Ascending aorta (tissue), 2 donors: ENCODE results near the gene CRCP. TPM values are rescaled to one million over a fixed set of nuclear protein-coding genes. Genes with fewer than 3 reads are reported as not detected.

Source experiments
- DNase-seq, 2 donors: peaks; one replicate each; pipeline ENCODE4 v3.0.0-alpha.2; 2019; ENCODE audit warnings: low spot score in 2 of 2
- H3K27ac ChIP-seq, 2 donors: fragments of 200-600 bp; sonication (generic); one replicate each; pipeline ENCODE4 v1.5.1; 2016 to 2017; ENCODE audit warnings: mild to moderate bottlenecking in 1 of 2
- H3K27me3 ChIP-seq: fragments of 200-600 bp; sonication (generic); one replicate; pipeline ENCODE4 v1.5.1; 2017
- H3K36me3 ChIP-seq, 2 donors: fragments of 200-600 bp; sonication (generic); one replicate each; pipeline ENCODE4 v1.5.1; 2016
- H3K4me1 ChIP-seq, 2 donors: fragments of 200-600 bp; sonication (generic); one replicate each; pipeline ENCODE4 v1.5.1; 2016 to 2017; ENCODE audit warnings: mild to moderate bottlenecking in 1 of 2
- H3K4me3 ChIP-seq, 2 donors: fragments of 200-600 bp; sonication (generic); one replicate each; pipeline ENCODE4 v1.5.1; 2016 to 2017; ENCODE audit warnings: mild to moderate bottlenecking in 1 of 2
- H3K9me3 ChIP-seq, 2 donors: fragments of 200-600 bp; sonication (generic); one replicate each; pipeline ENCODE4 v1.5.1; 2016
- CTCF ChIP-seq, 3 experiments: fragments of 200-600 bp in 2 of 3; fragments of 450-650 bp in 1 of 3; sonication (generic) in 2 of 3; IDR thresholded peaks; one replicate each; pipeline ENCODE4 v1.5.1; 2016 to 2019; ENCODE audit warnings: antibody characterized with exemption in 3 of 3, mild to moderate bottlenecking in 1 of 3, moderate library complexity in 1 of 3
- intact Hi-C: fragments of 100-400 bp; cut with DNase I; formaldehyde crosslinking; loops from one replicate; pipeline ENCODE4 v1.15.1; 2023
- total RNA-seq: library from RNA; depleted of rRNA; stranded (reverse); fragments of >200 nt; gene quantifications from one replicate; pipeline ENCODE4 v1.1.0, GENCODE V29; 2016

Gene CRCP
- total RNA-seq, 1 donor from 2014 or later = 129 TPM

- TF ChIP-seq CTCF (IDR thresholded peaks at IDR 0.05) = no peak
- no peaks in the 10 kb centered on the region for H3K36me3 ChIP-seq
These were observed 71.1 kb downstream of the CRCP start for GRCh38 chr7:66185680-66186187.

GRCh38 chr7:66186991-66187390 is 72.3 kb downstream of the CRCP start:
- Histone ChIP-seq H3K4me1 (no peaks in the 10 kb centered on the region), H3K27me3 (no peaks in the 10 kb centered on the region), H3K27ac (no peak overlapping the region), H3K36me3 (no peaks in the 10 kb centered on the region), H3K4me3 (no peak overlapping the region), H3K9me3 (no peaks in the 10 kb centered on the region)
- intact Hi-C loops = no loop called here
- no peak for DNase-seq
- TF ChIP-seq CTCF (IDR thresholded peaks at IDR 0.05) = no peak

More at GRCh38 chr7:66185680-66186187, 71.1 kb downstream of the CRCP start:
- H3K9me3 ChIP-seq = no peaks in the 10 kb centered on the region
- intact Hi-C loops = no loop called here
- no peaks in the 10 kb centered on the region for H3K27me3 ChIP-seq
- no peak overlapping the region for H3K4me3 ChIP-seq
- DNase-seq = no peak
- no peaks in the 10 kb centered on the region for H3K4me1 ChIP-seq
- H3K27ac ChIP-seq = no peak overlapping the region

- intact Hi-C loops = no loop called here
These were observed 73.3 kb downstream of the CRCP start for GRCh38 chr7:66187905-66188304.

GRCh38 chr7:66188645-66189044 is 74.0 kb downstream of the CRCP start:
- H3K27me3 ChIP-seq = no peaks in the 10 kb centered on the region
- intact Hi-C loops = no loop called here
- H3K27ac ChIP-seq = no peak overlapping the region
- H3K36me3 ChIP-seq = no peaks in the 10 kb centered on the region
- no peaks in the 10 kb centered on the region for H3K9me3 ChIP-seq
- TF ChIP-seq CTCF (IDR thresholded peaks at IDR 0.05) = no peak
- no peak for DNase-seq
- no peaks in the 10 kb centered on the region for H3K4me1 ChIP-seq
- H3K4me3 ChIP-seq = no peak overlapping the region

More at GRCh38 chr7:66187905-66188304, 73.3 kb downstream of the CRCP start:
- no peak overlapping the region for H3K27ac ChIP-seq
- TF ChIP-seq CTCF (IDR thresholded peaks at IDR 0.05) = no peak
- H3K36me3 ChIP-seq = no peaks in the 10 kb centered on the region
- no peaks in the 10 kb centered on the region for H3K4me1 ChIP-seq
- DNase-seq = peak in 1 of 2 donors; percentile 81
- H3K4me3 ChIP-seq = no peak overlapping the region
- H3K27me3 ChIP-seq = no peaks in the 10 kb centered on the region
- H3K9me3 ChIP-seq = no peaks in the 10 kb centered on the region

- Histone ChIP-seq H3K4me3 (no peak overlapping the region), H3K4me1 (no peaks in the 10 kb centered on the region), H3K27me3 (no peaks in the 10 kb centered on the region), H3K36me3 (no peaks in the 10 kb centered on the region), H3K27ac (no peak overlapping the region), H3K9me3 (no peaks in the 10 kb centered on the region)
- TF ChIP-seq CTCF (IDR thresholded peaks at IDR 0.05) = no peak
- no peak for DNase-seq
- intact Hi-C loops = no loop called here
These were observed 75.3 kb downstream of the CRCP start for GRCh38 chr7:66189695-66190503.
